Measurements from ENCODE around the gene DNAH12. TPM values are rescaled to one million over a fixed set of nuclear protein-coding genes. Genes with fewer than 3 reads are reported as not detected.

DNAH12 gene
- polyA plus RNA-seq, 1 of the 3 experiments (the other 2 are of a cell fraction), result 0.03 TPM

DNA sequence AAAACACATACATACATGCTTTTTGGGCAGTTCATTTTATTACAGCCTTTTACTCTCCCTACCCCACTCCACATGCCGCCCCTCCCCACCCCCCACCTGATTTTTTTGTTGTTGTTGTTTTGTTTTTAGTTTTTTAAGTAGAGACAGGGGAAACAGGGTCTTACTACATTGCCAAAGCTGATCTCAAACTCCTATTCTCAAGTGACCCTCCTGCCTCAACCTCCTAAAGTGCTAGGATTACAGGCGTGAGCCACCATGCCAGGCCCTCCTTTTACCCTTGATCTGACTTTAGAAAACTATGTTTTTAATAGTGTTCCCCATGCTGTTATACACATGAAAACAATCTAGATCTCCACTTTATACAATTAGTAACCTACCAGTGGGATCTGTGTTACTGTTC, 26.7 kb upstream of the DNAH12 start:
- no peaks in the 10 kb centered on the region for H3K9me3 ChIP-seq
- no peak overlapping the region for H3K27ac ChIP-seq (ENCODE audit: low read depth in 2 of 2, low read length in 1 of 2)
- H3K36me3 ChIP-seq (replicated peaks in 1 of 2; ENCODE audit: control insufficient read depth in 1 of 2, insufficient read depth in 2 of 2, low read length in 1 of 2), result peaks cover 40 to 83% of the 10 kb centered on the region in 2 experiments
- ChIA-PET CTCF (interaction anchor here (0.6 kb wide), 1 partner anchor 572 kb away, joined by 3 read pairs; no protein-coding TSS in a partner anchor), POLR2A (no interaction called here)
- peaks cover 86% of the 10 kb centered on the region for H3F3A ChIP-seq (replicated peaks; ENCODE audit: insufficient read depth)
- TF ChIP-seq, protein P1, sequence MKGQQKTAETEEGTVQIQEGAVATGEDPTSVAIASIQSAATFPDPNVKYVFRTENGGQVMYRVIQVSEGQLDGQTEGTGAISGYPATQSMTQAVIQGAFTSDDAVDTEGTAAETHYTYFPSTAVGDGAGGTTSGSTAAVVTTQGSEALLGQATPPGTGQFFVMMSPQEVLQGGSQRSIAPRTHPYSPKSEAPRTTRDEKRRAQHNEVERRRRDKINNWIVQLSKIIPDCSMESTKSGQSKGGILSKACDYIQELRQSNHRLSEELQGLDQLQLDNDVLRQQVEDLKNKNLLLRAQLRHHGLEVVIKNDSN (IDR thresholded peaks at IDR 0.05; ENCODE audit: borderline replicate concordance, low read depth), result no peak
- TF ChIP-seq TEAD4 (IDR thresholded peaks at IDR 0.05; ENCODE audit: borderline replicate concordance, insufficient read depth) (no peak), RXRA (IDR thresholded peaks at IDR 0.05; ENCODE audit: borderline replicate concordance, low read depth) (no peak), JUND (IDR thresholded peaks at IDR 0.05) (no peak), RFX5 (IDR thresholded peaks at IDR 0.05; ENCODE audit: low read length) (no peak), CHD2 (IDR thresholded peaks at IDR 0.05; ENCODE audit: low read length, partially characterized antibody) (no peak), MXI1 (IDR thresholded peaks at IDR 0.05; ENCODE audit: low read depth, low read length) (no peak), POLR2AphosphoS5 (IDR thresholded peaks at IDR 0.05; ENCODE audit: low read depth, low read length) (no peak), SMC3 (IDR thresholded peaks at IDR 0.05; ENCODE audit: low read depth, low read length) (no peak), SIN3A (IDR thresholded peaks at IDR 0.05; ENCODE audit: borderline replicate concordance, low read depth, low read length) (no peak), RAD21 (IDR thresholded peaks at IDR 0.05; ENCODE audit: low read length) (no peak), MEF2A (IDR thresholded peaks at IDR 0.05; ENCODE audit: borderline replicate concordance, low read depth) (no peak), YY1 (IDR thresholded peaks at IDR 0.05; ENCODE audit: low read depth) (no peak)
- TF ChIP-seq, protein P2, sequence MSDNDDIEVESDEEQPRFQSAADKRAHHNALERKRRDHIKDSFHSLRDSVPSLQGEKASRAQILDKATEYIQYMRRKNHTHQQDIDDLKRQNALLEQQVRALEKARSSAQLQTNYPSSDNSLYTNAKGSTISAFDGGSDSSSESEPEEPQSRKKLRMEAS (IDR thresholded peaks at IDR 0.05; ENCODE audit: low read depth), result no peak
- 94% methylated on average over 2 of the region's 2 CpGs for WGBS (ENCODE audit: low lambda C conversion rate)
- H3K4me3 ChIP-seq (ENCODE audit: low read depth in 2 of 2, low read length in 1 of 2), result no peak overlapping the region
- no peaks in the 10 kb centered on the region for H3K9me2 ChIP-seq
- H3K4me2 ChIP-seq, result no peak overlapping the region
- H3K27me3 ChIP-seq (ENCODE audit: insufficient read depth), result no peaks in the 10 kb centered on the region
- peaks cover 85% of the 10 kb centered on the region for H3K79me2 ChIP-seq (ENCODE audit: insufficient read depth)
- no peaks in the 10 kb centered on the region for H3K4me1 ChIP-seq (ENCODE audit: control insufficient read depth in 1 of 2, insufficient read depth in 2 of 2, low read depth in 1 of 2, low read length in 1 of 2)
- H2AFZ ChIP-seq (ENCODE audit: low read depth), result no peak overlapping the region
- peaks cover 50% of the 10 kb centered on the region for H4K20me1 ChIP-seq (ENCODE audit: insufficient read depth)
- no peak for DNase-seq
- H3K9ac ChIP-seq, result no peak overlapping the region

DNA sequence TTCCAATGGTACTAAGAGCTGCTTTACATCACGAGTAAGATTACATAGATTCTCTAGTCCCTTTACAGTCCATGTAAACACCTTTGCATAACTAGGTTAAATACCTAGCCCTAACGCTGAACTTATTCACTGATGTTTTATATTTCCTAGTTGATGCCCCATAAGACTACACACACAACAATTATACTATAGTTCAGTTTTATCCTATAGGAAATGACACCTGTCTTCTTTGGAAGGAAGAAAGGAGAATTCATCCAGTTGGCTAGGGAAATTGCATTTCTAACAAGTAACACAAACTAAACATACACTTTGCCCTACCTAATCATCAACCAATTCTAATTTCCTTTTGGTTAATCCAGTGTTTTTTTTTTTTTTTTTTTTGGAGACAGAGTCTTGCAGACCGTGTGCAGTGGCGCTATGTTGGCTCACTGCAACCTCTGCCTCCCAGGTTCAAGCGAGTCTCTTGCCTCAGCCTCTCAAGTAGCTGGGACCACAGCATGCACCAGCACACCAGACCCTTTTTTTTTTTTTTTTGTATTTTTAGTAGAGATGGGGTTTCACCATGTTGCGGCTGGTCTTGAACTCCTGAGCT, 25.8 kb upstream of the DNAH12 start:
- no peak for DNase-seq
- Histone ChIP-seq H3K79me2 (ENCODE audit: insufficient read depth) (peaks cover 80% of the 10 kb centered on the region), H3K9me2 (no peaks in the 10 kb centered on the region), H2AFZ (ENCODE audit: low read depth) (no peak overlapping the region), H3F3A (replicated peaks; ENCODE audit: insufficient read depth) (peaks cover 79% of the 10 kb centered on the region), H3K9ac (no peak overlapping the region), H3K4me1 (ENCODE audit: control insufficient read depth in 1 of 2, insufficient read depth in 2 of 2, low read depth in 1 of 2, low read length in 1 of 2) (no peaks in the 10 kb centered on the region), H3K4me3 (ENCODE audit: low read depth in 2 of 2, low read length in 1 of 2) (no peak overlapping the region), H3K4me2 (no peak overlapping the region), H3K27me3 (ENCODE audit: insufficient read depth) (no peaks in the 10 kb centered on the region), H3K36me3 (replicated peaks in 1 of 2; ENCODE audit: control insufficient read depth in 1 of 2, insufficient read depth in 2 of 2, low read length in 1 of 2) (peaks cover 32 to 77% of the 10 kb centered on the region in 2 experiments), H4K20me1 (ENCODE audit: insufficient read depth) (peaks cover 40% of the 10 kb centered on the region), H3K27ac (ENCODE audit: low read depth in 2 of 2, low read length in 1 of 2) (no peak overlapping the region), H3K9me3 (no peaks in the 10 kb centered on the region)
- 85% methylated on average over 6 of the region's 6 CpGs for WGBS (ENCODE audit: low lambda C conversion rate)
- TF ChIP-seq FOXJ3 (CRISPR knock-in tag; IDR thresholded peaks at IDR 0.05) (no peak), RFX5 (IDR thresholded peaks at IDR 0.05; ENCODE audit: low read length) (no peak), JUND (IDR thresholded peaks at IDR 0.05) (no peak), MEF2A (IDR thresholded peaks at IDR 0.05; ENCODE audit: borderline replicate concordance, low read depth) (no peak), TCF12 (IDR thresholded peaks at IDR 0.05) (no peak), EZH2phosphoT487 (IDR thresholded peaks at IDR 0.05; ENCODE audit: borderline replicate concordance, low read depth) (no peak), SIN3A (IDR thresholded peaks at IDR 0.05; ENCODE audit: borderline replicate concordance, low read depth, low read length) (no peak), POLR2AphosphoS5 (IDR thresholded peaks at IDR 0.05; ENCODE audit: low read depth, low read length) (no peak)
- TF ChIP-seq, protein P3, sequence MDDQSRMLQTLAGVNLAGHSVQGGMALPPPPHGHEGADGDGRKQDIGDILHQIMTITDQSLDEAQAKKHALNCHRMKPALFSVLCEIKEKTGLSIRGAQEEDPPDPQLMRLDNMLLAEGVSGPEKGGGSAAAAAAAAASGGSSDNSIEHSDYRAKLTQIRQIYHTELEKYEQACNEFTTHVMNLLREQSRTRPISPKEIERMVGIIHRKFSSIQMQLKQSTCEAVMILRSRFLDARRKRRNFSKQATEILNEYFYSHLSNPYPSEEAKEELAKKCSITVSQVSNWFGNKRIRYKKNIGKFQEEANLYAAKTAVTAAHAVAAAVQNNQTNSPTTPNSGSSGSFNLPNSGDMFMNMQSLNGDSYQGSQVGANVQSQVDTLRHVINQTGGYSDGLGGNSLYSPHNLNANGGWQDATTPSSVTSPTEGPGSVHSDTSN (IDR thresholded peaks at IDR 0.05), result no peak
- TF ChIP-seq, protein P1 (IDR thresholded peaks at IDR 0.05; ENCODE audit: borderline replicate concordance, low read depth), result no peak
- TF ChIP-seq, protein P2 (IDR thresholded peaks at IDR 0.05; ENCODE audit: low read depth), result no peak
- ChIA-PET CTCF (interaction anchor here (0.6 kb wide), 1 partner anchor 571 kb away, joined by 3 read pairs; no protein-coding TSS in a partner anchor), POLR2A (interaction anchor here (0.7 kb wide), 1 partner anchor 12 kb away, joined by 4 read pairs; no protein-coding TSS in a partner anchor)
